GM12875 (cell line): ENCODE results near the gene ADAM22.

Experiments
- H3K4me3 ChIP-seq: one replicate; pipeline ENCODE4 v1.5.1; 2011; ENCODE audit warnings: low read depth, low read length, control low read depth
- CTCF ChIP-seq: IDR thresholded peaks from 2 replicates; pipeline ENCODE4 v1.5.1; 2011; ENCODE audit warnings: low read depth, mild to moderate bottlenecking, control low read depth, inconsistent platforms, low read length, moderate library complexity, borderline replicate concordance; ENCODE audit not compliant: insufficient read depth

ADAM22 gene

GRCh38 chr7:88041583-88041982 is 107.5 kb downstream of the ADAM22 start:
- no peak overlapping the region for H3K4me3 ChIP-seq
- no peak for TF ChIP-seq CTCF

DNA sequence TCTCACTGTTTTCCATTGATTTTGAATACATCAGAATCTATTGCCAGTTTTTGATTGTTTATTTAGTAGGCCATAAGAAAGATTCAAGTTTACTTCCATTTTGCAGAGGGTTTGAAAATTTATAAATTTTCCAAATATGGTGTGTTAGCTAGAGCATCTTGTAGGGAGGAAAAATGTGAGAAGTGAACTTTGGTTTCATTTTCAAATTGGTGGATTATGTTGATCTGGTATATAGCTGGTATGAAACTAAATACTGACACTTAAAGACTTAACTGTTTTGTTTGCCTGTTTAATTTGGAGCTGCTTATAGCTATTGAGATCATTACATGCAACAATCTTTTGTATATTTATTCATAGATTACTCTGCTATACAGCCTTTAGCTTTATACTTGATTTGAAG is 108.1 kb downstream of the ADAM22 start:
- H3K4me3 ChIP-seq, result no peak overlapping the region
- TF ChIP-seq CTCF, result no peak

DNA sequence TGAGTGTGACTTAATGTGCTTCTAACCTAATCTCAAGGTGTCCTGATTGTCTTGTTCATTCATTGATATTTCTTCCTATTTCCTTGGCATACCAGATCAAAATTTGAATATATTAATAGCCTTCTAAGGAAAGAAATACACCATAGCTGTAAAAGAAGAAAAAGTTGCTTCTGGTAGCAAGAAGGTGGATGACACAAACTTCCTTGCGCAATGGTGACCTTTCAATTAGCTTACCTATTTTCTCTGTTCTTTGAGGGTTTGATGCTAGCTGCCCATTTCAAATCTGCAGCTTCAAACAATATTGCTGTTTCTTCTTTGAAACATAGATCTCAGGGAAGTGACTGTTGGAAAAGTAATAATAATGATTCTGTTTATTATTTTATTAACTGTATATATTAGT is 108.8 kb downstream of the ADAM22 start:
- TF ChIP-seq CTCF, result no peak
- no peak overlapping the region for H3K4me3 ChIP-seq

GRCh38 chr7:88044069-88044468 is 110.0 kb downstream of the ADAM22 start:
- TF ChIP-seq CTCF, result no peak
- no peak overlapping the region for H3K4me3 ChIP-seq

DNA sequence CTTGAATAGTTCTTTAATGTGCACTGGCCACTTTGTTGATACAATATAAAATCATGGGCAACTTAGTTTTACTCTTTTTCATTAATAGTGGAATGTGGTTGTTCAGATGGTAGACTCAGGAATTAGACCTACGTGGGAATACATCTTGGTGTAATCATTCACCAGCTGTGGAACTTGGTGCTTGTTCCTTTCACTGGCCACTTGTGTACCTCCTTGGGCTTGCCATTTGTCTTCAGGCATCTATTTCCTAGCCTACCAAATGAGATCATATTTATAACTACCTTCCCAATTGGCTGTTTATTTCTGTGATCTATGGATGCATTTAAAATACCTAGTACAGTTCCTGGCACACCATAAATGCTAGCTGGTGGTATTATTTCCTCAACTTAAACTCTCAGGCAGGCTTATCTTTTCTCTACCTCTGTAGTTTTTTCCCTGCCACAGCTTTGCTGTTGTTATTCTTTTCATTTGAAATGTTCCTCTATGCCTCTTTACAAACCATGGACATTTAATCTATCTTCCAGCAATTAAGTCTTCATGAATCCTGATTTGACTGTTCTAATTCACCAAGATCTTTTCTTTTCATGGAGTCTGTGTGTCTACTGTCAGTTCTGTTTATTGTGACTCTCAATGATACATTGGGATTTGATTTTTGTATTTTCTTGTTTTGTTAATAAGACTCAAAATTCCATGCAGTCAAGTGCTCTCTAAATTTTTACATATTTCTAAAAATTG is 113.0 kb downstream of the ADAM22 start:
- TF ChIP-seq CTCF, result no peak
- H3K4me3 ChIP-seq, result no peak overlapping the region

DNA sequence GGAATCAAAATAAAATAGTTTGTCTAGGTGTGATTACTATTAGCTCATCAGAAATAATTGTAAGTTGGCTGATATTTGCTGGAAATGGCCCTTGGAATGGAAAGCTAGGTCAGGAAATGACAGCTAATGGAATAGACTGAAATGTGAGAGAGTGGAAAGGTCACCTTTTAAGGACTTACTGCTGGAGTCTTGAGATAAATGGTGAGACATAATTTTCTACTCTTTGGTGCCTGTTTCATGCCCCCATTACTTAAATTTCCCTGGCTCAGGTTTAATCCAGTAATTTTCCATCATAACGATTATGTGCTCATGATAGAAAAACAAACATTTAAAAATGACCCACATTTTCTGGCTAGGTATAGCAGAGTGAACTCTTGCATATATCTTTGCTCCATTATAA is 123.6 kb downstream of the ADAM22 start:
- no peak overlapping the region for H3K4me3 ChIP-seq
- no peak for TF ChIP-seq CTCF

- TF ChIP-seq CTCF, result no peak
- no peak overlapping the region for H3K4me3 ChIP-seq
Measured at GRCh38 chr7:88062238-88062637, 128.2 kb downstream of the ADAM22 start.
